CD4-positive, alpha-beta T cell treated with Interleukin-2 at 100 ng/mL for 4 hours (primary cell): ENCODE results near the gene RABL2A.
"Not testable (repeated sequence)": the region's sequence is repeated elsewhere in the genome, so short reads cannot be mapped to it uniquely, and the experiment has no call there.

Experiments
- DNase-seq: peaks from one replicate; pipeline ENCODE4 v3.0.0-alpha.2; 2020; ENCODE audit warnings: low spot score

The RABL2A gene

DNA sequence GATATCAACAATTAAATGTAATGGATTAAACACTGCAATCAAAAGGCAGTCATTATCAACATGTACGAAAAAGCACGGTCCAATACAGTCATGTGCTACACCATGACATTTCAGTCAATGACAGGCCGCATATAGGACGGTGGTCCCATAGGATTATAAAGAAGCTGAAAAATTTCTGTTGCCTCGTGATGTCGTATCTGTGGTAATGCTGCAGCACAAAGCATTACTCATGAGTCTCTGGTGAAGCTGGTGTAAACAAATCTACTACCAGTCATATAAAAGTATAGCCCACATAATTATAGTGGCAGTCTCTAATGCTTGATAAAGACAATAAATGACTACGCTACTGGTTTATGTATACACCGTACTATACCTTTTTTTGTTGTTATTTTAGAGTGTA is 58.4 kb downstream of the RABL2A start:
- DNase-seq = no peak

DNA sequence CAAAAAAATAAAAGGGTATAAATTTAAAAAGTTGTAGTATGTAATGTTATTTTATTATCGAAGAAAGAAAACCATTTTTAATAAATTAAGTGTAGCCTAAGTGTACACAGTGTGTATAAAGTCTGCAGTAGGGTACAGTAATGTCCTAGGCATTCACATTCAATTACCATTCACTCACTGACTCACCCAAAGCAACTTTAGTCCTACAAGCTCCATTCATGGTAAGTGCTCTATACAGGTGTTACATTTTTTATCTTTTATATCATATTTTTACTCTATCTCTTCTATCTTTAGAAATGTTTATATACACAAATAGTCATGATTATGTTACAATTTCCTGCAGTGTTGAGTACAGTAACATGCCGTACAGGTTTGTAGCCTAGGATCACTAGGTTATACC is 59.5 kb downstream of the RABL2A start:
- no peak for DNase-seq

DNA sequence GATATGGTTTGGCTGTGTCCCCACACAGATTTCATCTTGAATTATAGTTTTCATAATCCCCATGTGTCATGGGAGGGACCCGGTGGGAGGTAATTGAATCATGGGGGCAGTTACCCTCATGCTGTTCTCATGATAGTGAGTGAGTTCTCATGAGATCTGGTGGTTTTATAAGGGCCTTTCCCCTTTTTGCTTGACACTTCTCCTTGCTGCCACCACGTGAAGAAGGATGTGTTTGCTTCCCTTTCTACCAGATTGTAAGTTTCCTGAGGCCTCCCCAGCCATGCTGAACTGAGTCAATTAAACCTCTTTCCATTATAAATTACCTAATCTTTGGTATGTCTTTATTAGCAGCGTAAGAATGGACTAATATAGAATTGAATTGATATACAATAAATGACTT is 63.8 kb downstream of the RABL2A start:
- DNase-seq = not testable (repeated sequence)
